Measurements from ENCODE around the gene DMRTB1.

DMRTB1 gene

DNA sequence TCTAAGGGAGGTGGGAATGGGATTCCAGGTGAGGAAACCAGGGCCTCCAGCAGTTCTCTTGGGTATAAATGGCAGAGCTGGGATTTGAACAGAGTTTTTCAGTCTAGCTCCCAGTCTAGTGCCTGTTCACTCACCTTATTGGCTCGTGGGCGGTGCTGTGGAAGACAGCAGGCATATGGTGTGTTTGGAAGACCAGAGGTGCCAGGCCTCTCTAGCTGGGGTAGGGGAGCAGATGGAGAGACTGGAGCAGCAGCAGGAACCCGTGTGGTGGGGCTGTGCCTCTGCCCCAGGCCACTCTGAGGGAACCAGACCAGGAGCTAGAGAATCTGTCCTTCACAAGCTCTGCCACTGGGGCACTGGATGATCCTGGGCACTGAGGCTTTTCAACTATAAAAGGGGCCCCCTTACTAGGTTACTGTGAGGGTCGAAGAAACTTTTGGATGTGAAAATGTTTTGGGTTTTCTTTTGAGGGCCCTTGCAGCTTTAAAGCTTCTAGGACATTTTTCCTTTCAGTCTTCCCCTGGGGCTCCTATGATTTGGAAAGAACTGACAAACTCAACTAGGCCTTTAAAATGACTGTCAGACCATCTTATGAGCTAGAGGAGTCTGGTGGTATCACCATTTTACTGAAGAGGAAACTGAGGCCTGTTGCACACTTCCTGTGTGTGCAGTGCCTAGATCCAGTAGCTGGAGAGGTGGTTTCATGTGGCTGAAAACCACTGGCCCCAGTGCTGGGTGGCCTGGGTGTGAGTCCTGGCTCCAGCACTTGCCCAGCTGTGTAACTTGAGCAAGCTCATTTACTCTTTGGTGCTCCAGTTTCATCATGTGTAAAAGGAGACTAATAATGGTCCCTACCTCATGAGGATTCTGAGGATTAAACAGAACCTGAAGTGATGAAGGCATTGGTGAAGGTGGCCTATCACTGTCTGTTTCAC is 6.1 kb downstream of the DMRTB1 start:
- no peak for DNase-seq

DNA sequence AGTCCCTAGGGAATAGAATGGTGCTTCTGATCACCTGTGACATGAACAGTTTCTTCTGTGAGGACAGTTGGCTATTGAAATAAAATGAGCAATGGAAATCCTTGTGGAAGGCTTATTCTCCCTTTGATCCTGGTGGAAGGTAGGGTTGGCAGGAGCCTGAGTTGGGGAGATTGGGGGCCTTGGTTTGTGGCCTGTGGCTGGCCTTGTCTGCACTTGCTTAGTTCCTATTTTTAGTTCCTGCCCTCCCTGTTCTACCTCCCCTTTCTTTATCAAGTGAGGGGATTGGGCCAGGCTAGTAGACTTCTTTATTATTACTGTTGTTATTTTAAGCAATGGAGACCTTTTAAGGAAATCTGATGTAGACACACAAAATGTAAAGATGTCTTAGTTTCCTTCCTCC is 8.2 kb downstream of the DMRTB1 start:
- DNase-seq: no peak

GRCh38 chr1:53468374-53468773 is 9.2 kb downstream of the DMRTB1 start:
- DNase-seq: no peak

DNA sequence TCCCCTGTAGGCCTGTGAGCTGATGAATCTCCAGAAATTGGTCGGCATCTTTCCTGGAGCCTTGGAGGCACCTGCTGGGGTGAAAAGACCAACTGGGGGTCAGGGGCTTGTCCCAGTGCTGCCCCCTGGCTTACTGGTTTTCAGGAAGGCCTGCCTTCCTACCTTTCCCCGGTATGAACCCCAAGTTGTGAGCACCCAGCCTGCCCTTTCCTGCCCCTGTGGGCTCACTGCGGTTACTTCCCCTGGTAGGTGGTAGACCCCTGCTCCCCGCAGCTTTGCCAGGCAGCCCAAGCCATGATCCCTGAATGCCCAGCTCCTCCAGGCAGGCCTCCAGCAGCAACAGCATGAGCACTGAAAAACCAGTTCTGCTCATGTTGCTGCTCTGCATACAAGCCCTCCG is 10.2 kb downstream of the DMRTB1 start:
- DNase-seq: no peak

DNA sequence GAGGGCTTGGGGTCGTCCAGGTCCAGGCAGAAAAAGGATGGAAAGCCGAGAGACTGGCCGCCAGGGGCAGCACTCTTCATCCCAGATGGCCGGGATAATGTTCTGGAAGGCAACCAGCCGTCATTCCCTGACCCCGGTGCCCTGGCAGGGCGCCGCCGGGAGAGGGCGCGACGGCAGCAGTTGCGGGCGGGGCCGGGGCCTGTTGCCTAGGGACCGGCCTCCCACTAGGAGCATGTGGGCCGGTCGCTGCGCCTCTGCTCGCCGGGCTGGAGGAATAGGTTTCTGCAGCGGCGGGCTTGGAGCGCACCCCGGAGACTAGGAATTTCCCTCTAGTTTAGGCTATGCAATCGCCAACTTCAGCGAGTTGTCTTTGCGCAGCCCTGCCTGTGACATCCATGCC is 11.0 kb downstream of the DMRTB1 start:
- no peak for DNase-seq

DNA sequence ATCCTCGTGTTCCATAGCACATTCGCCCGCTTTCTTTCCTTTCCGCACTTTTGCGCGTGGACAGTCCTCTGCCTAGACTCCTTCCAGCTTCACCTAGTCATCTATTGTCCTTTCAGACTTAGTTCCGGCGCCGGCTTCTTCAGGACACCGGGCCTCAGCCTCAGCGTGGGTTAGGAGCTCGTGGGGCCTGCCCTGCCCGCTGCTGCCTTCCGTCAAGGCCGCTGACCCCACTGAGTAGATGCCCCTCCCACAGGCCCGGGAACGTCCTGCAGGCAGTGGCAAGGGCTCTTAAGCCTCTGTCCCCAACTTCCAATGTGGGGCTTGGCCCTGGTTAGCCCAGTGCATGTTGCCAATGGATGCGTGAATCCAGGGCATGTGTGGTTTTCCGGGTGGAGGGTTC is 11.4 kb downstream of the DMRTB1 start:
- no peak for DNase-seq

DNA sequence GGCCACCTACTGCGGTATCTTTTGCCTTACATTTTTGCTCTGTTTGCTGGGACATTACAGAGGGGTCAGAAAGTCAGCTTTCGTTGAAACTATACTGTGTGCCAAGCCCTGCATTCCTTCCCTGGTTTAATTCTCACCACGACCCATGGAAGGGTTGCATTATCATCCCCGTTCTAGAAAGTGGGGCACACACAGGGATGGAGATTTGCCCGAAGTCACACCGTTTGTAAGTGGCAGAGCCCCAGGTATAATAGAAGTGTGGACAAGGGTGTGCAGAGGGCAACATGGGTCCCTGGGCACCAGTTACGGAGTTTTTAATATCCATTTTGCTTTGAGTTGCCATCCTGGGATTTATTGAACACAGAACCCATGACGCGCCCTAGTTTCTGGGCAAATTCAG is 11.8 kb downstream of the DMRTB1 start:
- no peak for DNase-seq

DNA sequence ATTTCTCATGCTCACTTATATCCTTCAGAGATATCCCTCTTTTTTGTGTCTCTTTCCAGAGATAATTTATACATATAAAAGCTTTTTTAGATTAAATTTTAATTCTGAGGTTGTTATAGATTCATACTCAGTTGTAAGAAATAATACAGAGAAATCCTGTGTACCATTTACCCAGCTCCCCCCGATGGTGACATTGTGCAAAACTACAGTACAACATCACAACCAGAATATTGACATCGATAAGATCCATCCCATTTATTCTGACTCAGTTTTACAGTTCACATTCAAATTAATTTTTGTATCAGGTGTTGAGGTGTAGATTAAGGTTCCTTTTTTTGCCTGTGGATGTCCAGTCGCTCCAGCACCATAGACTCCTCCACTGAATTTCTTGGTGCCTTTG is 14.3 kb downstream of the DMRTB1 start:
- DNase-seq: no peak

DNA sequence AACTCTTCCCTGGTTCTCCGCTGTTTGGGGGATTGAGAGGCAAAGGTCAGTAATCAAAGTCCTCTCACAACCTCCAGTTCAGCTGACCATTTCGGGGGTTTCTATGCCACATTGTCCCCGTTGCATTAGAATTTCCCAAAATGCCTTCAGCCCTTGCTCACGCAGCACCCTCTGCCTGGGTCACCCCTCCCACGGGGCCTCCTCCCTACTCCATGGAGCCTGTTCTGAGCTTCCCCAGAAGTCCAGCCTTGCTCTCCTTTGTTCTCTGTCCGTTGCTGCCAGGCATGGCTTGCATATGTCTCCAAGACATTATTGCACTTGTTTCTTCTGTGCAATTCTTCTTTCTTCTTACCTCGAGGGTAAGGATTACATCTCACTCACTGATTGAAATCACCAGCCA is 16.5 kb downstream of the DMRTB1 start:
- no peak for DNase-seq

- DNase-seq: no peak
Observed at GRCh38 chr1:53476579-53476978, 17.4 kb downstream of the DMRTB1 start.

- DNase-seq: no peak
Observed at GRCh38 chr1:53477651-53478501, 18.7 kb downstream of the DMRTB1 start.

DNA sequence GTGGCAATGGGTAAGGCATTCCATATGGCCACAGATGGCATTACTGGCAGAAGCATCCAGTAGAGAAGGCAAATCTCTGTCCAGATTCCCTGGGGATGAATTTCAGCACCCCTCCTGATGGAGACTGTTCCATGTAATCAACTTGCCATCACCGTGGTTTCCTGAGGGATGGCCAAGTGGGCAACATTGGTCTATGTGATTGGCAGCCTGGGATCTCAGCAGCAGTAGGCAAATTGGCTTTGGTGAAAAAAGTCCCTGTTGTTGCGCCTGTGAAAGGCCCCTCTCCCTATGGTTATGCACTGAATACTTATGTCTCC is 19.3 kb downstream of the DMRTB1 start:
- no peak for DNase-seq

DNA sequence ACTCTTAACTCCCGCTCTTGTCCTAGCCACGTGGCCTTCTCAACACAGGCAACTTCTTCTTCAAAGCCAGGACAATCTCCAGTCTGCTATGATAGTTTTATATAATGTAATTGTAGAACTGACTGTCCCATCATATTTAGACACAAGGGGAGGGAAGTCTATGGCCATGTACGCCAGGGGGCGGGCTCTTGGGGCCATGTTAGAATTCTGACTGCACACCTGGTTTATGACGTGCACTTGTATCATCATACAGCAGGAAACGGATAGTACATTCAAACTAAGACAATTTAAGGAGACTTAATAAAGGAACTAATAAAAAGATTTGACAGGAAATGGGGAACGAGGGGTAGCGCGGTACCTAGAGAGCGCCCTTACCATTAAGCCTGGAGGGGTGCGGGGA is 21.5 kb downstream of the DMRTB1 start:
- DNase-seq: no peak

GRCh38 chr1:53481456-53481855 is 22.3 kb downstream of the DMRTB1 start:
- DNase-seq: no peak

DNA sequence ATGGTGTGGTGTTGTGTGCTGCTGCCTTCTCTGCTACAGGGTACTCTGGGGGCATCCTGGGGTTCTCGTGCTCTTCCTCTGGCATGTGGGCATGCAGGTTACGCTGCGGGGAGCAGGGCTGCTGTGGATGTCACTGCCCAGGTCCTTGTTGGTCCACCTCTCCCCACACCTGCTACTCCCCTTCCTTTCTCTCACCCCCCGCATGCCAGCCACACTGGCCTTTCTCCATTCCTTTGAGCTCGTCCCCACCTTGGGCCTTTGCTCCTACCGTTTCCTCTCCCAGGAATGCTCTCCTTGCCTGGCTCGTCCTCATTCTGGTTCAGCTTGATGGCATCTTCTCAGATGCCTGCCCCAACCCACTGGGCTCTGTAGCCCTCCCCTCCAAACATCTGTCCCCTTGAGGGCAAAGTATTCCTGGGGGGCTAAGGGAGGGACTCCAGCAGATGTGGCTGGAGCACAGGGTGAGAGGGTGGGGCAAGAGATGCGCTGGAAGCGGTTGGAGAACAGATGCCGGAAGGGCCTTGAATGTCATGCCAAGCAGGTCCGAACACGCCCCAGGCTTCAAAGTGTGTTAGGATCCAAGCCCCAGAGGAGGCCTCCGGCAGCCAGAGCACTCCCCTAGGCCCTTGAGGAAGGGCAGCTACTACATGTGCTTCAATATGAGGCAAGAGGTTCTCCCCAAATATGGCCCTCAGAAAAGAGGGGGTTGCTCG is 23.4 kb downstream of the DMRTB1 start:
- DNase-seq: no peak

DNA sequence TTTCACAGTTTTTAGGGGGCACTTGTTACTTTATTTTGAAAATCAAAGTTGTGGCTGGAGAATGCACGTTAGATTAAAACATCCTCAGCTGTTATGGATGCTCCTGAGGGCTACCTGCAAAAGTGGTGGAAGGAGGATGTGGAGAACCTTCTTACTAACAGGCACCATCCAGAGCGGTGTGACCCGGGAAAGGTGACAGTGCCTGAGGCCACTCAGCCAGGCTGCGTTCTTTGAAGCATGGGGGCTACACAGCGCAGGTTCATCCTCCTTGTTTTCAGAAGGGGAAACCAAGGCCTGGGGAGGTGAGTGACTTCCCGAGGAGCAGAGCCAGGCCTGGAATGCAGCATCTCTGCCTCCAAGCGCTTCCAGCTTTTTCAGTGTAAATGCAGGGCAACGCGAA is 24.0 kb downstream of the DMRTB1 start:
- no peak for DNase-seq

DNA sequence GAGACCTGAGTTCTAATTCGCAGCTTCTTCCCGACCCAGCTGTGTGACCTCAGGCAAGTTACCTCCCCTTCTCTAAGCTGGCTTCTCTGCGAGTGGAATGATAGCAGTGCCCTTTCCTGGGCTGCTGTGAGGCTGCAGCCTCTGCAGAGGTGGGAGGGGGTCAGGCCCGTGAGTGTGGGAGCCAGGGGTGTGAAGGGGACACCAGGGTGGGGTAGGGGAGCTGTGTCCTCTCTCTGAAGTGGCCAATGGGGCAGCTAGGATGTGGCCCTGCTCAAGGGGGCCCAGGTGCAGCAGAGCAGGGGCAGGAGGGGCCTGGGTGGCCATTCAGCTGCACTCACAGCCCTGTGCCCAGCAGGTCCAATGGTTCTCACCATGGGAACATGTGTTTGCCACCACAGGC is 24.5 kb downstream of the DMRTB1 start:
- DNase-seq: no peak

GRCh38 chr1:53484705-53485477 is 25.7 kb downstream of the DMRTB1 start:
- DNase-seq: no peak

GRCh38 chr1:53485478-53486394 is 26.5 kb downstream of the DMRTB1 start:
- DNase-seq: no peak

GRCh38 chr1:53486395-53487026 is 27.3 kb downstream of the DMRTB1 start:
- DNase-seq: no peak

GRCh38 chr1:53490351-53490750 is 31.2 kb downstream of the DMRTB1 start:
- DNase-seq: no peak

All from NCI-H2081 treated with DMSO at 0.1 percent for 48 hours (cell line).